Kidney (tissue), 14 donors: ENCODE data around the gene ACO2. TPM values are rescaled to one million over a fixed set of nuclear protein-coding genes. Genes with fewer than 3 reads are reported as not detected.

Experiments used
- DNase-seq, 5 donors: peaks; one replicate each; pipeline ENCODE4 v3.0.0-alpha.2; 2013 to 2020
- FAIRE-seq: peaks from 2 replicates; lab custom pipeline; 2012; peaks lifted over from hg19 to GRCh38; lab: Jason Lieb, UNC
- H3K27ac ChIP-seq, 2 donors: one replicate each; pipeline ENCODE4 v1.7.0; 2013; ENCODE audit warnings: low read depth in 2 of 2, low read length in 2 of 2, inconsistent platforms in 1 of 2
- H3K27me3 ChIP-seq: one replicate; pipeline ENCODE4 v1.7.1; 2013; ENCODE audit warnings: low read length, inconsistent platforms; ENCODE audit not compliant: control insufficient read depth, insufficient read depth
- H3K36me3 ChIP-seq, 3 donors: one replicate each; pipeline versions ENCODE4 v1.7.0 to v1.7.1; 2013; ENCODE audit warnings: low read length in 3 of 3, control low read depth in 1 of 3, inconsistent platforms in 1 of 3; ENCODE audit not compliant: insufficient read depth in 3 of 3, control insufficient read depth in 2 of 3
- H3K4me1 ChIP-seq, 3 donors: one replicate each; pipeline versions ENCODE4 v1.7.0 to v1.7.1; 2013; ENCODE audit warnings: low read length in 3 of 3, inconsistent platforms in 1 of 3, low read depth in 1 of 3; ENCODE audit not compliant: control insufficient read depth in 2 of 3, insufficient read depth in 2 of 3
- H3K4me3 ChIP-seq, 3 donors: one replicate each; pipeline versions ENCODE4 v1.7.0 to v1.8.1; 2013; ENCODE audit warnings: low read length in 3 of 3, control low read depth in 1 of 3, inconsistent platforms in 1 of 3
- H3K9ac ChIP-seq, 3 donors: one replicate each; pipeline versions ENCODE4 v1.7.0 to v1.7.1; 2013; ENCODE audit warnings: low read length in 3 of 3, control low read depth in 1 of 3, inconsistent platforms in 1 of 3
- H3K9me3 ChIP-seq, 3 donors: one replicate each; pipeline versions ENCODE4 v1.7.0 to v1.7.1; 2013; ENCODE audit warnings: low read length in 3 of 3, control low read depth in 1 of 3, inconsistent platforms in 1 of 3; ENCODE audit not compliant: control insufficient read depth in 2 of 3, insufficient read depth in 1 of 3
- CTCF ChIP-seq: IDR thresholded peaks from 3 replicates; pipeline ENCODE4 v1.5.1; 2012; ENCODE audit warnings: mild to moderate bottlenecking, moderate library complexity, borderline replicate concordance; ENCODE audit not compliant: insufficient read depth; ENCODE audit errors: extremely low read depth
- intact Hi-C: fragments of 100-400 bp; cut with DNase I; formaldehyde crosslinking; loops from one replicate; pipeline ENCODE4 v1.11.1; 2022
- polyA plus RNA-seq: library from polyadenylated mRNA; stranded (reverse); fragments of 350-450 nt; fragmentation: Illumina TruSeq; extraction: RNeasy Lipid Tissue Mini Kit (QIAGEN cat#74804); gene quantifications from one replicate; pipeline ENCODE4 v1.2.3, GENCODE V29; 2014; ENCODE audit warnings: low read depth, low replicate concordance; ENCODE audit not compliant: insufficient read depth
- total RNA-seq: library from RNA; stranded (reverse); fragmentation: NEBNext Ultra II Directional; extraction: Animal tissue kit (Norgen Biotek cat#: 25700); gene quantifications from one replicate; pipeline ENCODE4 v1.2.1, GENCODE V29; 2021
- donor health status: control.
- donor health status: control.
- donor health status: control.
- donor health status: control.
- donor health status: control.
- donor health status: DM: yes; HTN: yes; CAD: no.
- donor health status: Normal renal cell carcinoma (clear cell type).

The ACO2 gene
- total and polyA plus RNA-seq, 2 donors from 2014 or later: 119 to 262 TPM

- Histone ChIP-seq H3K27me3 (no peaks in the 10 kb centered on the region), H3K27ac (no peak overlapping the region), H3K36me3 (peaks cover 0 to 20% (median 9%) of the 10 kb centered on the region in 3 donors), H3K9me3 (no peaks in the 10 kb centered on the region), H3K4me1 (peaks cover 0 to 10% (median 0%) of the 10 kb centered on the region in 3 donors), H3K9ac (no peak overlapping the region), H3K4me3 (no peak overlapping the region)
- intact Hi-C loops: no loop called here
- no peak for TF ChIP-seq CTCF
- FAIRE-seq (no peak), DNase-seq (no peak)
These were observed 65.3 kb downstream of the ACO2 start for GRCh38 chr22:41534219-41534618.

- H3K27ac ChIP-seq: no peak overlapping the region
- no peaks in the 10 kb centered on the region for H3K27me3 ChIP-seq
- no peak for FAIRE-seq
- H3K4me3 ChIP-seq: no peak overlapping the region
- no peaks in the 10 kb centered on the region for H3K9me3 ChIP-seq
- TF ChIP-seq CTCF: no peak
- peaks cover 0 to 22% (median 6%) of the 10 kb centered on the region in 3 donors for H3K36me3 ChIP-seq
- DNase-seq: no peak
- intact Hi-C loops: no loop called here
- H3K9ac ChIP-seq: no peak overlapping the region
- H3K4me1 ChIP-seq: peaks cover 0 to 10% (median 0%) of the 10 kb centered on the region in 3 donors
These were observed 66.3 kb downstream of the ACO2 start for GRCh38 chr22:41535244-41535643.

GRCh38 chr22:41537203-41537602 is 68.3 kb downstream of the ACO2 start:
- FAIRE-seq: no peak
- peaks cover 0 to 5% (median 2%) of the 10 kb centered on the region in 3 donors for H3K36me3 ChIP-seq

More at GRCh38 chr22:41537203-41537602, 68.3 kb downstream of the ACO2 start:
- TF ChIP-seq CTCF: no peak
- Histone ChIP-seq H3K27ac (no peak overlapping the region), H3K4me1 (peaks cover 0 to 10% (median 0%) of the 10 kb centered on the region in 3 donors), H3K4me3 (no peak overlapping the region), H3K9ac (no peak overlapping the region), H3K9me3 (no peaks in the 10 kb centered on the region), H3K27me3 (no peaks in the 10 kb centered on the region)
- no peak for DNase-seq
- intact Hi-C loops: no loop called here
